Endothelial cell of hepatic sinusoid (primary cell): ENCODE measurements around the gene OR4E1.
"Not testable (repeated sequence)": the region's sequence is repeated elsewhere in the genome, so short reads cannot be mapped to it uniquely, and the experiment has no call there.

ENCODE experiments used
- in situ Hi-C: cut with HindIII; loops from 2 replicates; pipeline ENCODE4 v1.10.0; 2017; ENCODE audit warnings: low sequenced_read_pairs

The OR4E1 gene, protein sequence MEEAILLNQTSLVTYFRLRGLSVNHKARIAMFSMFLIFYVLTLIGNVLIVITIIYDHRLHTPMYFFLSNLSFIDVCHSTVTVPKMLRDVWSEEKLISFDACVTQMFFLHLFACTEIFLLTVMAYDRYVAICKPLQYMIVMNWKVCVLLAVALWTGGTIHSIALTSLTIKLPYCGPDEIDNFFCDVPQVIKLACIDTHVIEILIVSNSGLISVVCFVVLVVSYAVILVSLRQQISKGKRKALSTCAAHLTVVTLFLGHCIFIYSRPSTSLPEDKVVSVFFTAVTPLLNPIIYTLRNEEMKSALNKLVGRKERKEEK

GRCh38 chr14:21673718-21674117, at the start of gene OR4E1:
Gene OR4E1, minus strand, starts transcription at chr14:21673818. Its CDS starts 2,883 bp downstream, at chr14:21670935.
- in situ Hi-C loops: no loop called here

GRCh38 chr14:21721504-21721903, 47.9 kb upstream of the OR4E1 start:
- in situ Hi-C loops: loop anchor here (5.0 kb wide), 1 partner anchor 56 kb away; no protein-coding TSS in a partner anchor

DNA sequence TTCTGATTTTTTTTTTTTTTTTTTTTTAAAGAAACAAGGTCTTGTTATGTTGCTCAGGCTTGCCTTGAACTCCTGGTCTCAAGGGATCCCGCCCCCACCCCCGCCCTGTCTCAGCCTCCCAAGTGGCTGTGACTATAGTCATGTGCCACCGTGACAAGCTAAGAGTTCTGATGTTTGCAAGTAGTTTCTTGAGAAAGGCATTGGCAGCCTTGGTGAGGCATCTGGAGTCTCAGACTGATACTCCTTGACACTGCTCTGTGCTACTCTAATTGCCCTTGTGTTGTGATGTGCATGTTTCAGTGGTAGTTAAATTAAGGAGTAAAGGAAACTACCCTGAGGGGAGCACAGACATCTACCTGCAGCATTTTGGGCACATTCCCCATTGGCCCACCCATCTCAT, 46.2 kb upstream of the OR4E1 start:
- in situ Hi-C loops: loop anchor here (5.0 kb wide), 1 partner anchor 57 kb away; no protein-coding TSS in a partner anchor

- in situ Hi-C loops: no loop called here
Measured at GRCh38 chr14:21714318-21714929, 40.8 kb upstream of the OR4E1 start.

GRCh38 chr14:21712036-21712435, 38.4 kb upstream of the OR4E1 start:
- in situ Hi-C loops: no loop called here

GRCh38 chr14:21711360-21711961, 37.8 kb upstream of the OR4E1 start:
- in situ Hi-C loops: no loop called here

- in situ Hi-C loops: no loop called here
Measured at GRCh38 chr14:21704338-21704737, 30.7 kb upstream of the OR4E1 start.

DNA sequence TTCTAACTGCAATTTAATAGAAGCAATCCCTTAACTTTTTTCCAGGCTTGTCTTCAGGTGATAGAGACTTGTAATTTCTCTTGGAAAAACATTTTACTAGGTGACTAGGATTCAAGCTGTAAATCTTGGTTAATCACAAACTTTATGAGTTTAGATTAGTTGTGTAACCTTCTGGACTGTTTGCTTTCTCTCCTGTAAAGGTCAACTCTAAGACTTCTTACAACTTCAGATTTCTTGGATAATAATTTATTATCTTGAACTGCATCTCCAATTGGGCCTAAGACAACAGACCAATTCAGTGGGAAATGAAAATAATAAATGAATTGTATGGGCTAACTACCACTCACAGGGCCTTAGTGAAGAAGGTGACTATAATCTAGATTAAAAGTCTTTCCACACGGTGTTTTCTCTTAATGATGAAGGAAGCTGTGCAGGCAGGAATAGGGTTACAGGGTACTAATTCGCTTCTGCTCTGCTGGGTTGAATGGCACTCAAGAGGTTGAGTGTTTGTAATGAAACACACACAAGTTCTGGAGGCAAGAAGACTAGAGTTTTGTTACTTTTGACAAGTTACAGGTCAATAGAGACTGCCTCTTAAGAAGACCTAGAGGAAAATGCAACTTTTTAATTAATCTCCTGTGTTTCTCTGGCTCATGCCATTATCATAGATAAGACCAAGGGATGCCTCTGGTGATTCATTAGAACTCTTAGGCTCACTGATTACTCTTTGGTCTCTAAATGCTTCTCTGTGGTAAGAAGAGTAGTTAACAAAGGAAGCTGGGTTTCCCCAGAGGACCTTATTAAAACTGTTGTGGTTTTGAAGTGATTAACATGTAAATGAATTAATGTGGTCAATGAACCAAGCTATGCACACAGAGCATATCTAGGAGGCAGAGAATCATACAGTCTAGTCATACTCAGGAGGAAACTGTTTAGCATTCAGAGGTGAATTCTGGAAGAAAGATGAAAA, 30.0 kb upstream of the OR4E1 start:
- in situ Hi-C loops: no loop called here

GRCh38 chr14:21702316-21702715, 28.7 kb upstream of the OR4E1 start:
- in situ Hi-C loops: no loop called here

- in situ Hi-C loops: no loop called here
Measured at GRCh38 chr14:21699551-21699950, 25.9 kb upstream of the OR4E1 start.

DNA sequence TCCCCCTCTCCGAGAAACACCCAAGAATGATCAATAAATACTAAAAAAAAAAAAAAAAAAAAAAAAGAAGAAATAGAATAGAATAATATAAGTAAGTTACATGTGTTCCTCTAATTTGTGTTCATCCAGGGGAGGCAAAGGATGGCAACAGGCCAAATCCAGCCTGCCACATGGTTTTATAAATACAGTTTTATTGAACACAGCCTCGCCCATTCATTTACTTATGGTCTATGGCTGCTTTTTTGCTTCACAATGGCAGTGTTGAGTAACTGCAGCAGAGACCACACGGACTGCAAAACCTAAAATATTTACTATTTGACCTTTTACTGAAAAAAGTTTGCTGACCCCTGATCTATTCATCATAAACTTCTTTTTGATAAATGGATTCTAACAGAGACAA, 24.9 kb upstream of the OR4E1 start:
- in situ Hi-C loops: not testable (repeated sequence)

DNA sequence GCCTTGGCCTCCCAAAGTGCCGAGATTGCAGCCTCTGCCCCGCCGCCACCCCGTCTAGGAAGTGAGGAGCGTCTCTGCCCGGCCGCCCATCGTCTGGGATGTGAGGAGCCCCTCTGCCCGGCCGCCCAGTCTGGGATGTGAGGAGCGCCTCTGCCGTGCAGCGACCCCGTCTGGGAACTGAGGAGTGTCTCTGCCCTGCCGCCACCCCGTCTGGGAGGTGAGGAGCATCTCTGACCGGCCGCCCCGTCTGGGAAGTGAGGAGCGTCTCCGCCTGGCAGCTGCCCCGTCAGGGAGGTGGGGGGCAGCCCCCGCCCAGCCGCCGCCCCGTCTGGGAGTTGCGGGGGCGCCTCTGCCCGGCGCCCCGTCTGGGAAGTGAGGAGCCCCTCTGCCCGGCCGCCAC, 24.0 kb upstream of the OR4E1 start:
- in situ Hi-C loops: not testable (repeated sequence)

GRCh38 chr14:21694425-21694824, 20.8 kb upstream of the OR4E1 start:
- in situ Hi-C loops: no loop called here

DNA sequence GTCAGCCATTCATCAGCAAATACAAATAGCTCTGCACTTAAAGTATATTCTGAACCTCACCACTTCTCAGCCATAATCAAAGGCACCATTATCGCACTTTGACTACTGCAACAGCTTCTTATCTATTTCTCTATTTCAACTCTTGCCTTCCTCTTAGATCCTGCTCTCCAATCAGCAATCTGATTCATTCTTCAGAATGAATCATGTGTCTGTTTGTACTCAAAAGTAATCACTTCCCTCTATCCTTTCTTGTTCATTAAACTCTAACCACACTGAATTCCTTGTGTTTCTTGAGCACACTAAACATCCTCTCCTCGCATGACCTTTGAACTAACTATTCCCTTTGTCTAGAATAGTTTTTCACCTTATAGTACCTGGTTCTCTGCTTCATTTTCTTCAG, 12.8 kb upstream of the OR4E1 start:
- in situ Hi-C loops: no loop called here

- in situ Hi-C loops: no loop called here
Measured at GRCh38 chr14:21680072-21680471, 6.5 kb upstream of the OR4E1 start.

DNA sequence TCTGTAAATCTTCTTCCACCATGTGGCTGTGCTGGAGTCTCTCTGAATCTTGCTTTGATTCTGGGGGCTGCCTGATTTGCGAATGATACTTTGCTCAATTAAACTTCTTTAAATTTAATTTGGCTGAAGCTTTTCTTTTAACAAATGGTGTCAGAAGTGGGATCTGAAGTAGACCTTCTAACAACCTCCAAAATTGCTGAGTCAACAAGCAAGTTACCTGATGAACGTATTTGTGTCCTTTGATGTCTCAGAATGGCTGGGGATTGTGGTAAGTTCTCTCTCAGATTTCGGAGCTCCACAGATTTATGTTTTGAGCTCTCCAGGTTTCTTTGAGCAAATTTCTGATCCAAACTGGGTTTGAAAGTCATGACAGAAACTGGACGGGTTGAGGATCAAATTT, 1.9 kb upstream of the OR4E1 start:
- in situ Hi-C loops: no loop called here

DNA sequence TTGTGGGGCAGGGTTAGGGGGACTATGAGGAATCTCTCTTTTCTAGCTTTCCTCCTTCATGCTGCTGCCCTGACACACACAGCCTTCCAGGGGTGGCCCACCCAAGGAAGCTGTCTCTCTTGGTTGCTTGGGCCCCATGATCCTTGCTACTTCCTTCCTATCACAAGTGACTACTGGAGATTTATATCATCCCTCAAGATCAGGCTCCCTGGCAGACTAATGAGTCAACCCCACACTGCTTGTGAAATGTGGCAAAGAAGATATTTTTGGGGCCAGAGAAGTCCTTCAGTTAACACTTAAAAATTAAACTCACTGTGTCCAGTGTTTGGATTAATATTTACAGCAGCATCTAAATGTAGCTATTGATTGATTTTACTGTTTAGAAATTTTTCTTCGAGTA, 1.5 kb downstream of the OR4E1 start:
- in situ Hi-C loops: no loop called here

DNA sequence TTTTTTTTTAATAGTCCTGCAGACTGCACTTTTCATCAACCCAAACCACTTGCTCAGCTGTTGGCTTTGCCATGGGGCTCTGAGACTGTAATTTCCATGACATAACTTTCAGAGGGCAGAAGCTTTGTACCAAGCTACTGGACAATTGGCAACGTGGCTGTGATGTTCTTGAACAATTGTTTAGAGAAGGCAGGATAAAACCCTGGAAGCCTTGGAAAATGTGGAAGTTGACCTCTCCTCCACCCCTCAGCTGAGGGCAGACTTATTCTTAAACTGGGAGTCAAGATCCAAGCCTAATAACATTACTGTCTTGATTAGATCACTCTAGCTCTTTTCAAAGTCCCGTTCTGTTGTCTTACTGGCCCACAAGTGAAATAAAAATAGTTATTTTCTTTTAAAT, 2.2 kb downstream of the OR4E1 start:
- in situ Hi-C loops: no loop called here

GRCh38 chr14:21669284-21669683, 4.3 kb downstream of the OR4E1 start:
- in situ Hi-C loops: no loop called here

GRCh38 chr14:21668377-21668776, 5.2 kb downstream of the OR4E1 start:
- in situ Hi-C loops: no loop called here

DNA sequence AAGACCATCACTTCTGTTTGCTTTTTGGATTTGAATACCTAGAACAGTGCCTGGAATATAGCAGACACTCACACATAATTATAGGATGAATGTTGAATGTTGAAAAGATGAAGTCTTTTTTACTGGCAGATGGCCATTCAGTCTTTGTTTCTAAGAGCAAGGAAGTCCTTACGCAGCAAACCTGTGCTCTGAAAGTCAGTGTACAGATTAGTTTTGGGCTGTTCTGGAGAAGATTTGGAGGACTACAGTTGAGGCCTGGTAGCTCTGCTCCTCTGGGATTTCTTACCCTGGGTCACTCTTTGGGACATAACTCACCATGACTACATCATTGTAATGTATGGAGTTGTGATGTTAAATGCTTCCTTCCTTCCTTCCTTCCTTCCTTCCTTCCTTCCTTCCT, 16.6 kb downstream of the OR4E1 start:
- in situ Hi-C loops: no loop called here
